K562 (cell line): ENCODE data around the gene MRPL55. TPM values are rescaled to one million over a fixed set of nuclear protein-coding genes. Genes with fewer than 3 reads are reported as not detected.

Source experiments
- ASH1L ChIP-seq: fragments of 450-650 bp; IDR thresholded peaks from 2 replicates; pipeline ENCODE4 v1.6.1; 2018; ENCODE audit warnings: borderline replicate concordance, mild to moderate bottlenecking, low read depth; ENCODE audit not compliant: partially characterized antibody
- COPS2 ChIP-seq: fragments of 450-650 bp; conservative IDR thresholded peaks from 2 replicates; pipeline ENCODE4 v1.6.1; 2016; ENCODE audit warnings: mild to moderate bottlenecking, moderate library complexity
- CXXC5 ChIP-seq: fragments of 250-450 bp; sonication (Bioruptor Pico); IDR thresholded peaks from 2 replicates; pipeline ENCODE4 v1.8.0; 2022; ENCODE audit warnings: inconsistent platforms, mild to moderate bottlenecking, moderate library complexity
- GTF2E2 ChIP-seq: fragments of 200-800 bp; sonication (Bioruptor generic); IDR thresholded peaks from 2 replicates; pipeline ENCODE4 v1.6.1; 2016; ENCODE audit warnings: missing genetic modification characterization, missing compliant biosample characterization
- HEY1 ChIP-seq: fragments of 250-450 bp; sonication (Bioruptor Pico); IDR thresholded peaks from 2 replicates; pipeline ENCODE4 v1.5.0; 2020; ENCODE audit warnings: mild to moderate bottlenecking, moderate library complexity, borderline replicate concordance
- HNRNPL ChIP-seq: fragments of 200-400 bp; formaldehyde crosslinking; IDR thresholded peaks from 2 replicates; pipeline ENCODE4 v1.6.1; 2017; ENCODE audit warnings: low read depth, mild to moderate bottlenecking, low read length
- JUN ChIP-seq, 2 experiments: sonication (generic) in 1 of 2; formaldehyde crosslinking in 1 of 2; IDR thresholded peaks; 2 replicates each; pipeline versions ENCODE4 v1.6.1 to v1.8.0; 2012 to 2022; ENCODE audit warnings: borderline replicate concordance in 2 of 2, mild to moderate bottlenecking in 2 of 2, improper control_type of control experiment in 1 of 2, low read depth in 1 of 2, low read length in 1 of 2, missing genetic modification reagents in 1 of 2
- JUND ChIP-seq, 2 experiments: IDR thresholded peaks; 2 replicates in 1 of 2; 3 replicates in 1 of 2; pipeline ENCODE4 v1.6.1; 2011; ENCODE audit warnings: borderline replicate concordance in 2 of 2, low read depth in 2 of 2, low read length in 2 of 2, improper control_type of control experiment in 1 of 2, missing biosample characterization in 1 of 2, missing genetic modification characterization in 1 of 2, missing genetic modification reagents in 1 of 2
- KLF13 ChIP-seq: fragments of 450-650 bp; IDR thresholded peaks from 2 replicates; pipeline ENCODE4 v1.6.1; 2016; ENCODE audit warnings: missing genetic modification characterization, low read depth, mild to moderate bottlenecking, missing compliant biosample characterization, moderate library complexity, borderline replicate concordance
- NCOA2 ChIP-seq, 2 experiments: fragments of 450-650 bp; IDR thresholded peaks; 2 replicates each; pipeline ENCODE4 v1.6.1; 2018; ENCODE audit warnings: mild to moderate bottlenecking in 2 of 2, moderate library complexity in 1 of 2; ENCODE audit not compliant: partially characterized antibody in 2 of 2
- NR2C2 ChIP-seq, 2 experiments: fragments of 200-800 bp in 1 of 2; sonication (Bioruptor generic) in 1 of 2; sonication (generic) in 1 of 2; formaldehyde crosslinking in 1 of 2; IDR thresholded peaks; 2 replicates each; pipeline versions ENCODE4 v1.6.1 to v1.8.0; 2016 to 2022; ENCODE audit warnings: mild to moderate bottlenecking in 1 of 2, missing compliant biosample characterization in 1 of 2, missing genetic modification characterization in 1 of 2, missing genetic modification reagents in 1 of 2
- PML ChIP-seq: IDR thresholded peaks from 2 replicates; pipeline ENCODE4 v1.6.1; 2012; ENCODE audit warnings: low read length, inconsistent platforms
- PURB ChIP-seq: sonication (generic); formaldehyde crosslinking; IDR thresholded peaks from 2 replicates; pipeline ENCODE4 v1.9.0; 2021; ENCODE audit warnings: low read depth, mild to moderate bottlenecking, missing genetic modification reagents
- RBM39 ChIP-seq: fragments of 200-400 bp; formaldehyde crosslinking; optimal IDR thresholded peaks from 2 replicates; pipeline ENCODE3; 2018; ENCODE audit warnings: low read depth, low read length
- SAFB ChIP-seq: fragments of 200-400 bp; formaldehyde crosslinking; IDR thresholded peaks from 2 replicates; pipeline ENCODE4 v1.6.1; 2017; ENCODE audit warnings: low read depth, low read length, borderline replicate concordance
- SRSF1 ChIP-seq: fragments of 200-400 bp; formaldehyde crosslinking; IDR thresholded peaks from 2 replicates; pipeline ENCODE4 v1.6.1; 2017; ENCODE audit warnings: mild to moderate bottlenecking, low read depth, low read length, moderate library complexity
- WHSC1 ChIP-seq: IDR thresholded peaks from one replicate; pipeline ENCODE4 v1.6.1; 2012; ENCODE audit warnings: low read length, control low read depth, inconsistent platforms
- ZFP30 ChIP-seq: fragments of 250-450 bp; sonication (Bioruptor Pico); IDR thresholded peaks from 2 replicates; pipeline ENCODE4 v1.8.0; 2022; ENCODE audit warnings: moderate library complexity, mild to moderate bottlenecking, inconsistent platforms, borderline replicate concordance
- ZNF140 ChIP-seq: fragments of 250-450 bp; sonication (Bioruptor Pico); IDR thresholded peaks from 2 replicates; pipeline ENCODE4 v1.8.0; 2021; ENCODE audit warnings: moderate library complexity, mild to moderate bottlenecking, inconsistent platforms
- ZNF197 ChIP-seq: fragments of 200-800 bp; sonication (Bioruptor generic); IDR thresholded peaks from 2 replicates; pipeline ENCODE4 v1.6.1; 2016; ENCODE audit warnings: low read depth, missing genetic modification characterization, missing compliant biosample characterization
- ZNF551 ChIP-seq: fragments of 250-450 bp; sonication (Bioruptor Pico); IDR thresholded peaks from 2 replicates; pipeline ENCODE4 v1.5.0; 2021; ENCODE audit warnings: mild to moderate bottlenecking, moderate library complexity
- ZNF561 ChIP-seq: fragments of 450-650 bp; formaldehyde crosslinking; conservative IDR thresholded peaks from 2 replicates; pipeline ENCODE4 v1.4.0; 2020; ENCODE audit warnings: mild to moderate bottlenecking, moderate library complexity
- ZNF695 ChIP-seq: fragments of 450-650 bp; formaldehyde crosslinking; IDR thresholded peaks from 2 replicates; pipeline ENCODE4 v1.4.0; 2020; ENCODE audit warnings: mild to moderate bottlenecking, moderate library complexity
- ZNF717 ChIP-seq: fragments of 250-450 bp; sonication (Bioruptor Pico); IDR thresholded peaks from 2 replicates; pipeline ENCODE4 v1.5.0; 2021
- ZNF77 ChIP-seq: fragments of 250-450 bp; sonication (Bioruptor Pico); IDR thresholded peaks from 2 replicates; pipeline ENCODE4 v1.5.0; 2020
- ZNF785 ChIP-seq: fragments of 250-450 bp; sonication (Bioruptor Pico); IDR thresholded peaks from 2 replicates; pipeline ENCODE4 v1.4.0; 2020; ENCODE audit warnings: mild to moderate bottlenecking
- polyA plus RNA-seq, 8 experiments: library from polyadenylated mRNA; depleted of rRNA in 4 of 8; stranded (reverse) in 5 of 8; unstranded in 3 of 8; fragments of >200 nt; fragmentation: Nextera tagmentation in 2 of 8; fragmentation: Illumina TruSeq in 1 of 8; extraction: Ambion mirVana in 2 of 8; extraction: Trizol in 1 of 8; gene quantifications; 2 replicates each; pipeline versions ENCODE4 v1.2.1 to v1.2.3, GENCODE V29; 2011 to 2014; ENCODE audit warnings: inconsistent platforms in 1 of 8, missing spikeins in 1 of 8
- total RNA-seq, 7 experiments: library from RNA; depleted of rRNA in 6 of 7; stranded (reverse); fragments of >200 nt in 6 of 7; fragmentation: Illumina TruSeq in 2 of 7; extraction: Trizol in 2 of 7; gene quantifications; 2 replicates each; pipeline versions ENCODE4 v1.2.1 to v1.2.3, GENCODE V29; 2011 to 2021; ENCODE audit warnings: low replicate concordance in 1 of 7
- TF ChIP-seq, protein P1 (sequence below): fragments of 200-800 bp; sonication (Bioruptor generic); IDR thresholded peaks from 2 replicates; pipeline ENCODE4 v1.6.1; 2017; ENCODE audit warnings: missing genetic modification characterization, missing compliant biosample characterization

The MRPL55 gene
- total and polyA plus RNA-seq, 9 of the 15 experiments (the other 6 are each of a cell fraction or from before 2014, with no cell fraction given), result 34.9 to 228 (median 81.0) TPM

- TF ChIP-seq ZFP30 (CRISPR knock-in tag) (no peak), PML (peak; percentile 50; the same call in 1 of the 2 replicates), GTF2E2 (peak; percentile 78; the same call in 1 of the 2 replicates), ZNF551 (CRISPR knock-in tag) (no peak), ZNF77 (peak; percentile 71; the same call in 1 of the 2 replicates), ZNF197 (0 out of 2 replicates have a peak, but pooled peaks have one; percentile 65), ZNF717 (no peak), RBM39 (no peak), PURB (CRISPR knock-in tag) (no peak), HEY1 (CRISPR knock-in tag) (0 out of 2 replicates have a peak, but pooled peaks have one; percentile 42), SAFB (no peak), HNRNPL (0 out of 2 replicates have a peak, but pooled peaks have one; percentile 9), NCOA2 (IDR thresholded peaks at IDR 0.05; ENCODE audit: partially characterized antibody in 2 of 2) (no peak), ASH1L (no peak), ZNF785 (CRISPR knock-in tag) (no peak), JUN (IDR thresholded peaks at IDR 0.05; ENCODE audit: borderline replicate concordance, low read depth, low read length) (no peak), JUN (CRISPR knock-in tag; IDR thresholded peaks at IDR 0.05; ENCODE audit: borderline replicate concordance) (peak; percentile 78; the same call in 1 of the 2 replicates), KLF13 (tag) (no peak), COPS2 (no peak), ZNF695 (CRISPR knock-in tag) (peak; percentile 52; the same call in 1 of the 2 replicates), ZNF561 (CRISPR knock-in tag) (0 out of 2 replicates have a peak, but pooled peaks have one; percentile 14), JUND (IDR thresholded peaks at IDR 0.05; ENCODE audit: borderline replicate concordance, low read depth, low read length) (peak; percentile 81), JUND (tag; IDR thresholded peaks at IDR 0.05; ENCODE audit: borderline replicate concordance, low read depth, low read length) (no peak; the same call in 2 of the 3 replicates), SRSF1 (0 out of 2 replicates have a peak, but pooled peaks have one; percentile 65), WHSC1 (no peak), CXXC5 (CRISPR knock-in tag) (peak; percentile 70; the same call in 1 of the 2 replicates), NR2C2 (CRISPR knock-in tag; IDR thresholded peaks at IDR 0.05) (no peak), NR2C2 (tag; IDR thresholded peaks at IDR 0.05) (0 out of 2 replicates have a peak, but pooled peaks have one; percentile 46), ZNF140 (CRISPR knock-in tag) (no peak)
- TF ChIP-seq, protein P1, sequence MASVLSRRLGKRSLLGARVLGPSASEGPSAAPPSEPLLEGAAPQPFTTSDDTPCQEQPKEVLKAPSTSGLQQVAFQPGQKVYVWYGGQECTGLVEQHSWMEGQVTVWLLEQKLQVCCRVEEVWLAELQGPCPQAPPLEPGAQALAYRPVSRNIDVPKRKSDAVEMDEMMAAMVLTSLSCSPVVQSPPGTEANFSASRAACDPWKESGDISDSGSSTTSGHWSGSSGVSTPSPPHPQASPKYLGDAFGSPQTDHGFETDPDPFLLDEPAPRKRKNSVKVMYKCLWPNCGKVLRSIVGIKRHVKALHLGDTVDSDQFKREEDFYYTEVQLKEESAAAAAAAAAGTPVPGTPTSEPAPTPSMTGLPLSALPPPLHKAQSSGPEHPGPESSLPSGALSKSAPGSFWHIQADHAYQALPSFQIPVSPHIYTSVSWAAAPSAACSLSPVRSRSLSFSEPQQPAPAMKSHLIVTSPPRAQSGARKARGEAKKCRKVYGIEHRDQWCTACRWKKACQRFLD, result no peak
These were observed 26.7 kb downstream of the MRPL55 start, which contains the start of gene ARF1 (continued) for GRCh38 chr1:228082214-228082917.
